ENCODE measurements around the gene CIC. TPM values are rescaled to one million over a fixed set of nuclear protein-coding genes. Genes with fewer than 3 reads are reported as not detected.

CIC gene
- total RNA-seq (2016; rRNA removed; fragmentation: Illumina TruSeq; extraction: Trizol) (5.4 and 8.0 TPM in 2 replicates), polyA plus RNA-seq (2011; rRNA removed) (5.9 and 8.3 TPM in 2 replicates), polyA minus RNA-seq (2011; rRNA and poly(A)+ RNA removed; ENCODE audit: low replicate concordance) (3.6 and 7.9 TPM in 2 replicates), Bru-seq, nascent RNA (percentile 61 among the genes with signal in this experiment), BruChase-seq, experiment 1, labeled RNA remaining after a 6-hour chase (percentile 80 among the genes with signal in this experiment), BruChase-seq, experiment 2, labeled RNA remaining after a 2-hour chase (percentile 73 among the genes with signal in this experiment)
- total RNA-seq (2016; cell fraction: cytosol; rRNA removed; fragmentation: Illumina TruSeq; extraction: Trizol; ENCODE audit: low read depth): 1.5 and 1.8 TPM in 2 replicates
- 5.2 and 7.8 TPM in 2 replicates for total RNA-seq (2016; cell fraction: insoluble cytoplasmic fraction; rRNA removed; fragmentation: Illumina TruSeq; extraction: Trizol)
- total RNA-seq (2016; cell fraction: membrane; rRNA removed; fragmentation: Illumina TruSeq; extraction: Trizol): 4.6 and 4.9 TPM in 2 replicates
- 10.4 and 12.3 TPM in 2 replicates for total RNA-seq (2016; cell fraction: nucleus; rRNA removed; fragmentation: Illumina TruSeq; extraction: Trizol)
- 3.3 and 5.6 TPM in 2 replicates for polyA plus RNA-seq (2011; cell fraction: cytosol; rRNA removed)
- polyA plus RNA-seq (2011; cell fraction: nucleus; rRNA removed): 60.6 and 75.8 TPM in 2 replicates
- 17.6 and 25.1 TPM in 2 replicates for polyA plus RNA-seq (2012)
- 1.7 and 1.9 TPM in 2 replicates for polyA plus RNA-seq (2016; cell fraction: cytosol; fragmentation: Illumina TruSeq; extraction: Trizol; ENCODE audit: low read depth)
- polyA plus RNA-seq (2016; cell fraction: insoluble cytoplasmic fraction; fragmentation: Illumina TruSeq; extraction: Trizol; ENCODE audit: low read depth): 10.1 and 16.9 TPM in 2 replicates
- polyA plus RNA-seq (2016; cell fraction: membrane; fragmentation: Illumina TruSeq; extraction: Trizol; ENCODE audit: low read depth): 5.7 and 6.0 TPM in 2 replicates
- 61.0 and 65.4 TPM in 2 replicates for polyA plus RNA-seq (2016; cell fraction: nucleus; fragmentation: Illumina TruSeq; extraction: Trizol; ENCODE audit: insufficient read depth, low read depth)
- 9.1 and 10.8 TPM in 2 replicates for polyA minus RNA-seq (2011; cell fraction: cytosol; rRNA and poly(A)+ RNA removed)
- 14.7 and 15.5 TPM in 2 replicates for polyA minus RNA-seq (2011; cell fraction: nucleus; rRNA and poly(A)+ RNA removed)
- long read RNA-seq, experiment 1, partial matches to known transcripts: 0 of 5 reads
- long read RNA-seq, experiment 1, other reads (novel, unspliced or antisense): 4 of 5 reads
- long read RNA-seq, experiment 2, partial matches to known transcripts: 42 of 70 reads
- long read RNA-seq, experiment 2, other reads (novel, unspliced or antisense): 25 of 70 reads

DNA sequence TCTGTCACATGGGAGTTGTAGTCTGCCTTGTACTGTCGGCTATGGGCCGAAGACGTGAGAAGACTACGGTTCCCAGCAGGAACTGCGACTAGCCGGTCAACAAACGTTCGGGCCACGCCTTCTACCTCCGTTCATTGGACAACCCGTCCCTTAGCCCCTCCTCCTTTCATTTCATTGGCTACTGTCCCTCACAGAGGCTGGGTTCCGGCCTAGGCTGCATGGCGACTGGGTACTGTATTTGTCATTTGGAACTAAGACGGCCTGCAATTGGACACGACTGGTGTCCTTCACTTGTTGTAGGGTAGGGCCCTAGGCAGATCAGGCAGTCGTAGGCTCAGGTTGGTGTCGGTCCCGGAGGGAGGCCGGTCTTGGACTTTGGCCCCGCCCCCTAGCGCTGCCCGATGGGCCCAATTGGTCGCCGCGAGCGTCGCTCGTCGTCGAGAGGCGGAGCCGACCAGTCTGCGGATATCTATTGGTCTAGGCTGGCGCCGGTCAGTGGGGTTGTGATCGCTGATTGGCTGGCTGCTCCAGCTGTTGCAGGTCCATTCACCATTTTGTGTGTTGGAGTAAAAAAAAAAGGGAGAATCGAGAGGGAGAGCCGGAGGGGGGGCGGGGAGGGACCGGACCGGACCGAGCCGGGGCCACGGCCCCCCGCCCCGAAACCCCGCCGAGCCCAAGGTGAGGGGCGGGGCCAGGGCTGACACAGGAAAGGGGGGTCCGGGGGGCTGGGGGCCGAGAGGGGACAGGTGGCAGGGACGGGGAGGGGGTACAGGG lies at the start of gene CIC:
Gene CIC, plus strand, starts transcription at position 549 of the 774 bp plus-strand sequence. CDS start 2,532 bp downstream, outside the sequence.
- CTCF ChIA-PET (ENCODE audit: low intra/inter-chr PET ratio, low total read pairs): no interaction called here
- ATAC-seq (peak; percentile 94), FAIRE-seq (peak; percentile 99), DNase-seq (ENCODE audit: low spot score) (peak; percentile 100)
- Histone ChIP-seq H3K4me1 (ENCODE audit: insufficient read depth, low read length) (peaks cover 29% of the 10 kb centered on the region), H2AFZ (ENCODE audit: low read length) (peak within 1 kb of the TSS; percentile 71), H3K79me2 (ENCODE audit: insufficient read depth, low read length) (peaks cover 19% of the 10 kb centered on the region), H3K27ac (ENCODE audit: extremely low read length, insufficient read depth, low read length) (peak within 1 kb of the TSS; percentile 96), H3K27me3 (ENCODE audit: control insufficient read depth in 1 of 2, insufficient read depth in 2 of 2, low read length in 2 of 2) (no peaks in the 10 kb centered on the region; a peak in 1 of 5 replicates), H3K4me2 (ENCODE audit: low read depth, low read length) (peak within 1 kb of the TSS; percentile 99), H4K20me1 (ENCODE audit: insufficient read depth, low read length) (no peaks in the 10 kb centered on the region), H3K36me3 (replicated peaks in 1 of 2; ENCODE audit: control insufficient read depth in 1 of 2, insufficient read depth in 2 of 2, low read length in 2 of 2) (peaks cover 2 to 11% of the 10 kb centered on the region in 2 experiments; a peak in 3 of 5 replicates), H3K9me3 (ENCODE audit: low read length) (no peaks in the 10 kb centered on the region), H3K9ac (ENCODE audit: insufficient read depth, low read depth, low read length) (peak within 1 kb of the TSS; percentile 97), H3K4me3 (replicated peaks in 1 of 3; ENCODE audit: insufficient read depth in 1 of 3, low read depth in 2 of 3, low read length in 3 of 3) (peak within 1 kb of the TSS; percentile 75 to 81 (median 81))
- 2% methylated on average over 39 of the region's 52 CpGs for WGBS (ENCODE audit: low lambda C conversion rate)
- TSS peak; percentile 95 for BruUV-seq (replicated peaks)
- POLR2A ChIA-PET: interaction anchor here (0.7 to 3.2 kb wide), 6 partner anchors 12 to 49 kb away, joined by 3 to 44 read pairs (median 4); partner anchors contain the start of gene ZNF526
- intact Hi-C loops (cut with micrococcal nuclease; ENCODE audit: unreplicated experiment): loop anchor here (1.0 kb wide), 3 partner anchors 12 to 25 kb away; no protein-coding TSS in a partner anchor
- in situ Hi-C loops (cut with HindIII; ENCODE audit: extremely low pct_ligation_motif_present, low pct_unique_long_range_greater_than_20kb): no loop called here
- TF ChIP-seq ZNF24 (IDR thresholded peaks at IDR 0.05) (no peak), ZNF33B (CRISPR knock-in tag; IDR thresholded peaks at IDR 0.05) (no peak), KDM5B (CRISPR knock-in tag; IDR thresholded peaks at IDR 0.05; ENCODE audit: borderline replicate concordance) (no peak), ZNF83 (CRISPR knock-in tag; IDR thresholded peaks at IDR 0.05; ENCODE audit: borderline replicate concordance) (no peak), ELF3 (CRISPR knock-in tag; IDR thresholded peaks at IDR 0.05) (no peak), MAFG (CRISPR knock-in tag; IDR thresholded peaks at IDR 0.05) (no peak), ZNF782 (CRISPR knock-in tag; IDR thresholded peaks at IDR 0.05; ENCODE audit: borderline replicate concordance) (no peak), KLF9 (CRISPR knock-in tag; IDR thresholded peaks at IDR 0.05; ENCODE audit: low read depth) (0 out of 2 replicates have a peak, but pooled peaks have one; percentile 21), ZBTB21 (CRISPR knock-in tag; IDR thresholded peaks at IDR 0.05) (no peak), NFYB (CRISPR knock-in tag; IDR thresholded peaks at IDR 0.05) (peak; percentile 94), STAT5B (CRISPR knock-in tag; IDR thresholded peaks at IDR 0.05) (no peak), ZNF343 (CRISPR knock-in tag; IDR thresholded peaks at IDR 0.05) (peak; percentile 91)
- TF ChIP-seq, protein P1, sequence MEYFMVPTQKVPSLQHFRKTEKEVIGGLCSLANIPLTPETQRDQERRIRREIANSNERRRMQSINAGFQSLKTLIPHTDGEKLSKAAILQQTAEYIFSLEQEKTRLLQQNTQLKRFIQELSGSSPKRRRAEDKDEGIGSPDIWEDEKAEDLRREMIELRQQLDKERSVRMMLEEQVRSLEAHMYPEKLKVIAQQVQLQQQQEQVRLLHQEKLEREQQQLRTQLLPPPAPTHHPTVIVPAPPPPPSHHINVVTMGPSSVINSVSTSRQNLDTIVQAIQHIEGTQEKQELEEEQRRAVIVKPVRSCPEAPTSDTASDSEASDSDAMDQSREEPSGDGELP (IDR thresholded peaks at IDR 0.05; ENCODE audit: borderline replicate concordance, low read depth): peak; percentile 99
- TF ChIP-seq, protein P2, sequence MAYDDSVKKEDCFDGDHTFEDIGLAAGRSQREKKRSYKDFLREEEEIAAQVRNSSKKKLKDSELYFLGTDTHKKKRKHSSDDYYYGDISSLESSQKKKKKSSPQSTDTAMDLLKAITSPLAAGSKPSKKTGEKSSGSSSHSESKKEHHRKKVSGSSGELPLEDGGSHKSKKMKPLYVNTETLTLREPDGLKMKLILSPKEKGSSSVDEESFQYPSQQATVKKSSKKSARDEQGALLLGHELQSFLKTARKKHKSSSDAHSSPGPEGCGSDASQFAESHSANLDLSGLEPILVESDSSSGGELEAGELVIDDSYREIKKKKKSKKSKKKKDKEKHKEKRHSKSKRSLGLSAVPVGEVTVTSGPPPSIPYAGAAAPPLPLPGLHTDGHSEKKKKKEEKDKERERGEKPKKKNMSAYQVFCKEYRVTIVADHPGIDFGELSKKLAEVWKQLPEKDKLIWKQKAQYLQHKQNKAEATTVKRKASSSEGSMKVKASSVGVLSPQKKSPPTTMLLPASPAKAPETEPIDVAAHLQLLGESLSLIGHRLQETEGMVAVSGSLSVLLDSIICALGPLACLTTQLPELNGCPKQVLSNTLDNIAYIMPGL (CRISPR knock-in tag; IDR thresholded peaks at IDR 0.05; ENCODE audit: borderline replicate concordance in 1 of 2, low read depth in 1 of 2): no peak
- TF ChIP-seq, protein P3, sequence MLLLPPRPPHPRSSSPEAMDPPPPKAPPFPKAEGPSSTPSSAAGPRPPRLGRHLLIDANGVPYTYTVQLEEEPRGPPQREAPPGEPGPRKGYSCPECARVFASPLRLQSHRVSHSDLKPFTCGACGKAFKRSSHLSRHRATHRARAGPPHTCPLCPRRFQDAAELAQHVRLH (CRISPR knock-in tag; IDR thresholded peaks at IDR 0.05; ENCODE audit: borderline replicate concordance, low read depth): no peak
